ENCODE results near the gene GALK2.

DNA sequence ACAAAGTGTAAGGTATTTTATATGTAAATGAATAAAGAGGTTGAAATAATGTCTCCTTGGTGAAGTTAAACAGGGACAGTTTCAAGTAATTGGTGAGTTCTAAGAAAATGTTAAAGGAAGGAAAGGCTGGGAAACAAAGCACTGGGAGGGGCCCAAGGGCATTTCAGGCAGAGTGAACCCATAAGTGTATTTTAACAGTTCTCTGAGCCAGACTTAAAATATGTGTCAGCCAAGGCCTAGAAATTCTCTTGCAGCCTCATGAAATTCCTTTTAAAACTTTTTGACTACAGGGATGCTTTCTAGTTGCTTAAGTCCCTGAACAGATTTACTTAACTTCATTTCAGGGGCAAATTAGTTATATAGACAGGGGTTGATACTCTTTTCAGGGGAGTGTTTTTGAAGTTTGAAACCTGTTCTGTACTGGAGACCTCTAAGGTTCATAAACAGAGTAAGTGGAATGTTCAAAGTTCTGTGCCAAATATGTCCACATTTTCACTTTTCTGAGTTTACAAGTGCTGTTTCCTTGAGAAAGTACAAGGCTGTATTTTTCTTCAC lies 77.6 kb downstream of the GALK2 start:
- TF ChIP-seq, protein P1, sequence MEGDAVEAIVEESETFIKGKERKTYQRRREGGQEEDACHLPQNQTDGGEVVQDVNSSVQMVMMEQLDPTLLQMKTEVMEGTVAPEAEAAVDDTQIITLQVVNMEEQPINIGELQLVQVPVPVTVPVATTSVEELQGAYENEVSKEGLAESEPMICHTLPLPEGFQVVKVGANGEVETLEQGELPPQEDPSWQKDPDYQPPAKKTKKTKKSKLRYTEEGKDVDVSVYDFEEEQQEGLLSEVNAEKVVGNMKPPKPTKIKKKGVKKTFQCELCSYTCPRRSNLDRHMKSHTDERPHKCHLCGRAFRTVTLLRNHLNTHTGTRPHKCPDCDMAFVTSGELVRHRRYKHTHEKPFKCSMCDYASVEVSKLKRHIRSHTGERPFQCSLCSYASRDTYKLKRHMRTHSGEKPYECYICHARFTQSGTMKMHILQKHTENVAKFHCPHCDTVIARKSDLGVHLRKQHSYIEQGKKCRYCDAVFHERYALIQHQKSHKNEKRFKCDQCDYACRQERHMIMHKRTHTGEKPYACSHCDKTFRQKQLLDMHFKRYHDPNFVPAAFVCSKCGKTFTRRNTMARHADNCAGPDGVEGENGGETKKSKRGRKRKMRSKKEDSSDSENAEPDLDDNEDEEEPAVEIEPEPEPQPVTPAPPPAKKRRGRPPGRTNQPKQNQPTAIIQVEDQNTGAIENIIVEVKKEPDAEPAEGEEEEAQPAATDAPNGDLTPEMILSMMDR (IDR thresholded peaks at IDR 0.05): no peak
- no peak for TF ChIP-seq POLR2AphosphoS5 (IDR thresholded peaks at IDR 0.05)

Data from breast epithelium (tissue), 3 donors.